Measurements from ENCODE around the gene XRCC5. TPM values are rescaled to one million over a fixed set of nuclear protein-coding genes. Genes with fewer than 3 reads are reported as not detected.
A peak's percentile ranks its signal among the peaks of the same experiment; 100 is the strongest.
"Not testable (repeated sequence)": the region's sequence is repeated elsewhere in the genome, so short reads cannot be mapped to it uniquely, and the experiment has no call there.

XRCC5 gene
- total RNA-seq, 1 donor from 2014 or later: 303 TPM

GRCh38 chr2:216074794-216075193 is 34.4 kb upstream of the XRCC5 start:
- Mint-ChIP-seq H3K4me3 (no peak overlapping the region), H3K27me3 (no peaks in the 10 kb centered on the region), H3K9me3 (no peaks in the 10 kb centered on the region), H3K4me1 (peaks cover 11% of the 10 kb centered on the region), H3K27ac (no peak overlapping the region), H3K36me3 (ENCODE audit: low read depth) (peaks cover 19% of the 10 kb centered on the region)
- no peak for DNase-seq
- intact Hi-C loops (cut with micrococcal nuclease): no loop called here
- no peak for TF ChIP-seq CTCF (IDR thresholded peaks at IDR 0.05)
- ATAC-seq (ENCODE audit: low read depth): no peak
- POLR2A ChIA-PET: no interaction called here
- CTCF ChIA-PET: no interaction called here

GRCh38 chr2:216075510-216076485 is 33.4 kb upstream of the XRCC5 start:
- peaks cover 19% of the 10 kb centered on the region for H3K36me3 Mint-ChIP-seq (ENCODE audit: low read depth)
- ATAC-seq (ENCODE audit: low read depth) (no peak), DNase-seq (no peak)
- no peak for TF ChIP-seq CTCF (IDR thresholded peaks at IDR 0.05)
- no peak overlapping the region for H3K4me3 Mint-ChIP-seq
- POLR2A ChIA-PET: no interaction called here
- H3K27me3 Mint-ChIP-seq: no peaks in the 10 kb centered on the region
- peaks cover 14% of the 10 kb centered on the region for H3K4me1 Mint-ChIP-seq
- intact Hi-C loops (cut with micrococcal nuclease): no loop called here
- no peak overlapping the region for H3K27ac Mint-ChIP-seq
- CTCF ChIA-PET: no interaction called here
- no peaks in the 10 kb centered on the region for H3K9me3 Mint-ChIP-seq

GRCh38 chr2:216078776-216079175 is 30.4 kb upstream of the XRCC5 start:
- intact Hi-C loops (cut with micrococcal nuclease): no loop called here

GRCh38 chr2:216080048-216080447 is 29.1 kb upstream of the XRCC5 start:
- intact Hi-C loops (cut with micrococcal nuclease): loop anchor here (2.0 kb wide), 1 partner anchor 13 kb away; no protein-coding TSS in a partner anchor
- H3K4me1 Mint-ChIP-seq: peaks cover 45% of the 10 kb centered on the region
- CTCF ChIA-PET; H3K27me3 Mint-ChIP-seq; H3K4me3 Mint-ChIP-seq; H3K9me3 Mint-ChIP-seq; ATAC-seq (ENCODE audit: low read depth); POLR2A ChIA-PET; H3K27ac Mint-ChIP-seq; DNase-seq: not testable (repeated sequence)
- H3K36me3 Mint-ChIP-seq (ENCODE audit: low read depth): peaks cover 11% of the 10 kb centered on the region

More at GRCh38 chr2:216078776-216079175, 30.4 kb upstream of the XRCC5 start:
- Mint-ChIP-seq H3K4me3 (no peak overlapping the region), H3K4me1 (peaks cover 41% of the 10 kb centered on the region), H3K36me3 (ENCODE audit: low read depth) (peaks cover 21% of the 10 kb centered on the region), H3K27me3 (no peaks in the 10 kb centered on the region), H3K9me3 (no peaks in the 10 kb centered on the region), H3K27ac (no peak overlapping the region)
- no peak for TF ChIP-seq CTCF (IDR thresholded peaks at IDR 0.05)
- DNase-seq (no peak), ATAC-seq (ENCODE audit: low read depth) (no peak)
- CTCF ChIA-PET: no interaction called here
- POLR2A ChIA-PET: interaction anchor here (0.8 kb wide), 1 partner anchor 21 kb away, joined by 4 read pairs; no protein-coding TSS in a partner anchor

- H3K9me3 Mint-ChIP-seq: no peaks in the 10 kb centered on the region
- ATAC-seq (ENCODE audit: low read depth) (no peak), DNase-seq (no peak)
- no peak for TF ChIP-seq CTCF (IDR thresholded peaks at IDR 0.05)
- H3K27me3 Mint-ChIP-seq: no peaks in the 10 kb centered on the region
- peaks cover 4% of the 10 kb centered on the region for H3K36me3 Mint-ChIP-seq (ENCODE audit: low read depth)
- ChIA-PET CTCF (interaction anchor here (0.9 to 1.0 kb wide), 2 partner anchors 30 to 58 kb away, joined by 3 read pairs; no protein-coding TSS in a partner anchor), POLR2A (interaction anchor here (0.5 to 2.1 kb wide), 3 partner anchors 29 to 37 kb away, joined by 3 to 15 read pairs (median 10); partner anchors contain the start of gene XRCC5)
- intact Hi-C loops (cut with micrococcal nuclease): loop anchor here (1.0 to 2.0 kb wide), 4 partner anchors 14 to 47 kb away; partner anchors contain the start of gene XRCC5
- H3K4me1 Mint-ChIP-seq: peaks cover 49% of the 10 kb centered on the region
- peak overlapping the region; percentile 85 for H3K27ac Mint-ChIP-seq
- H3K4me3 Mint-ChIP-seq: peak overlapping the region; percentile 95
Measured at GRCh38 chr2:216081012-216081411, 28.1 kb upstream of the XRCC5 start.

All from activated B cell treated with CpG ODN at 0.5 μM for 24 hours (primary cell).